Measurements from ENCODE around the gene PARD3. TPM values are rescaled to one million over a fixed set of nuclear protein-coding genes. Genes with fewer than 3 reads are reported as not detected.

PARD3 gene
- total RNA-seq, 1 experiment from 2014 or later = 51.8 TPM

GRCh38 chr10:34462993-34463392, 352.1 kb downstream of the PARD3 start:
- Mint-ChIP-seq H3K36me3 (no peaks in the 10 kb centered on the region), H3K4me3 (no peak overlapping the region), H3K9me3 (no peaks in the 10 kb centered on the region), H3K4me1 (no peaks in the 10 kb centered on the region; the same call in 1 of the 2 replicates), H3K27ac (no peak overlapping the region), H3K27me3 (ENCODE audit: low read depth) (no peaks in the 10 kb centered on the region)
- CTCF ChIA-PET = no interaction called here
- TF ChIP-seq ZBTB43 (CRISPR knock-in tag; IDR thresholded peaks at IDR 0.05) = no peak
- no peak for TF ChIP-seq ZNF423 (CRISPR knock-in tag; IDR thresholded peaks at IDR 0.05)
- no peak for TF ChIP-seq STAT6 (CRISPR knock-in tag; conservative IDR thresholded peaks at IDR 0.05; ENCODE audit: low read depth)
- no peak for TF ChIP-seq ZNF532 (CRISPR knock-in tag; IDR thresholded peaks at IDR 0.05; ENCODE audit: borderline replicate concordance)
- TF ChIP-seq ZNF232 (CRISPR knock-in tag; IDR thresholded peaks at IDR 0.05) = no peak
- TF ChIP-seq CBFB (CRISPR knock-in tag; IDR thresholded peaks at IDR 0.05; ENCODE audit: low read depth) = no peak
- TF ChIP-seq MXD4 (CRISPR knock-in tag; IDR thresholded peaks at IDR 0.05; ENCODE audit: borderline replicate concordance) = no peak
- TF ChIP-seq GTF2I (CRISPR knock-in tag; conservative IDR thresholded peaks at IDR 0.05) = no peak
- no peak for TF ChIP-seq CTCF (IDR thresholded peaks at IDR 0.05)
- TF ChIP-seq ATF6 (CRISPR knock-in tag; IDR thresholded peaks at IDR 0.05) = no peak
- no peak for TF ChIP-seq FOXP4 (CRISPR knock-in tag; IDR thresholded peaks at IDR 0.05)
- no peak for TF ChIP-seq KAT7 (CRISPR knock-in tag; IDR thresholded peaks at IDR 0.05; ENCODE audit: borderline replicate concordance)
- TF ChIP-seq NFE2L1 (CRISPR knock-in tag; IDR thresholded peaks at IDR 0.05) = no peak
- no peak for TF ChIP-seq HMGXB4 (CRISPR knock-in tag; IDR thresholded peaks at IDR 0.05)
- no peak for TF ChIP-seq IRF1 (CRISPR knock-in tag; IDR thresholded peaks at IDR 0.05)
- POLR2A ChIA-PET = no interaction called here
- no peak for ATAC-seq
- DNase-seq (ENCODE audit: low spot score) = no peak
